GM18511 (cell line): Measurements from ENCODE around the gene CCDC88C.
"Not testable (repeated sequence)": the region's sequence is repeated elsewhere in the genome, so short reads cannot be mapped to it uniquely, and the experiment has no call there.

Source experiments
- ATAC-seq: cut with Tn5 transposase; IDR thresholded peaks from one replicate; pipeline ENCODE4 v1.9.1; 2021; ENCODE audit warnings: mild to moderate bottlenecking, moderate library complexity; ENCODE audit not compliant: unreplicated experiment

Gene CCDC88C

DNA sequence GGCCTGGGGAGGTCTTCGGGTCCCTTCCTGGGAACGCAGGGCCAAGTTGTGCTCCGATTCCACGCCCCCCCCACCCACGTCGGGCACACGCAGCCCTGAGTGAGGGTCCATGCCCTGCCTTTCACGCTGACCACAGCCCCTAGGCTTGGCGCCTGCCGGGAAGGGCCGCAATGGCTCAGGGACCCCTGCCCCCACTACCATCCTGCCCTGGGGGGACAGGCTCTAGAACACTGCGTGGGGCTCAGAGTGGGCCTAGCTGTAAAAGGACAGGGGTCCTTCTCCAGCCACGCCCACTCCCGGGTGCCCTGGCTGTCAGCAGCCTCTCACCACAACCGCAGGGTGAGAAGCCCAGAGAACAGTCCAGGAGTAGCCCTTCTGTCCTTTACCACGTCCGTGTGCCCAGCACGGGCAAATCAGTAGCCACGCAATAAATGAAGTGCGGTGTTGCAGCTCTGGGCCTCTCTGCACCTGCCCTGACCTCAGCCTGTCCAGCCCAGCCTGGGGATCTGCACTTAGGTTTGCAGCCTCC, 163.8 kb downstream of the CCDC88C start:
- ATAC-seq, result no peak

DNA sequence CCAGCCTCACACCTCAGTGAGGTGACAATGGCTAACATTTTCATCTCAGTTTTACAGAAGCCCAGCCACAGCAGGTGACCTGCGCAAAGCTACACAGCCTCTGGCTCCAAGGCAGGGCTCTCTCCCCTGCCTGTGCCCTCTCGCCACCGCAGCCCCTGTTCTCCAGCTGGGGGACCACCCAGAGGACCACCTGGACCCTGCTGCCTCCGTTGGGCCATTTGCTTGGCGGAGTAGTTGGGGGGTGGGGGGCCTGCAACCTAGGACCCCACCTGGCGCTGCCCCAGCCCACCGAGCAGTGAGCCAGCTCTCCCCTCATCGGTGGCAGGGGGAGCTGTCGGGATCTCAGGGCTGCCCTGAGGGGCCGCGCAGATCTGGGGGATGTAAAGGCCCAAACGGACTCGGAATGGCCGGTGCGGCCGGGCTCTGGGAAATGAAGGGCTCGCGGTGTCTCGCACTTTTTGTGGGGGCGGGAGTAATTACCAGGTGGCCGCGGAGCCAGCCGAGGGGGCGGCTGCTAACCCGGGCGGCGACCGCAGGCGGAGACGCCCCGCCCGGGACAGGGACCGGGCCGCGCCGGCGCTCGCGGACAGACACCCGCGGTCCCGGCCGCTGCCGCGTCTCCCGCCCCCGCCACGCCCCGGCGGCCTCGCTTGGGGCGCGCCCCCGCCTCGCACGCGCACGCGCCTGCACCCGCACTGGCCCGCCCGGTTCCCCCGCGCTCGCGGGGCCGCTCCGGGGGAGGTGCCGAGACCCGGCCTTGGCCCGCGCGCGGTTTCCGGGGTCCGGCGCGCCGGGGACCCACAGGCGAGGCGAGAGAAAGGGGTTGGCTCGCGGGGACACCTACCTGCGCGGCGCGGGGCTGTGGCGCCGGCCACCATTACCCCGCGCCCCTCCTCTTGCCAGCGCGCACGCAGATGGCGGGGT, 164.5 kb downstream of the CCDC88C start:
- no peak for ATAC-seq

DNA sequence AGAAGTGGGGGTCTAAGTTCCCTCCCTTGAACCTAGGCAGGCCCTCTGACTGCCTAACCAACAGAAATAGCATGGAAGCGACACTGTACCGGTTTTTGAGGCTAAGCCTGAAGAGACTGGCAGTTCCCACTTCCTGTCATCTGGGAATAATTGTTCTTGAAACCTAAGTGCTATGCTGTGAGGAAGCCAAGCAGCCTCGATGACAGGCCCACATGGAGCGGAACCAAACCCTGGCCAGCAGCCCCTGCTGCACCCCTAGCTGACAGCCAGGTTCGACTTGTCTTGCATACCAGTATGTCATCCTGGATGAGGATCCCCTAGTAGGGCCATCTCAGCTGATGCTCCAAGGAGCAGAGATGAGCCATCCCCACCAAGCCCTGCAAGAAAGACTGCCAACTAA, 166.7 kb downstream of the CCDC88C start:
- ATAC-seq, result no peak

- peak; percentile 93 for ATAC-seq
Measured at GRCh38 chr14:91249841-91250616, 167.6 kb downstream of the CCDC88C start.

DNA sequence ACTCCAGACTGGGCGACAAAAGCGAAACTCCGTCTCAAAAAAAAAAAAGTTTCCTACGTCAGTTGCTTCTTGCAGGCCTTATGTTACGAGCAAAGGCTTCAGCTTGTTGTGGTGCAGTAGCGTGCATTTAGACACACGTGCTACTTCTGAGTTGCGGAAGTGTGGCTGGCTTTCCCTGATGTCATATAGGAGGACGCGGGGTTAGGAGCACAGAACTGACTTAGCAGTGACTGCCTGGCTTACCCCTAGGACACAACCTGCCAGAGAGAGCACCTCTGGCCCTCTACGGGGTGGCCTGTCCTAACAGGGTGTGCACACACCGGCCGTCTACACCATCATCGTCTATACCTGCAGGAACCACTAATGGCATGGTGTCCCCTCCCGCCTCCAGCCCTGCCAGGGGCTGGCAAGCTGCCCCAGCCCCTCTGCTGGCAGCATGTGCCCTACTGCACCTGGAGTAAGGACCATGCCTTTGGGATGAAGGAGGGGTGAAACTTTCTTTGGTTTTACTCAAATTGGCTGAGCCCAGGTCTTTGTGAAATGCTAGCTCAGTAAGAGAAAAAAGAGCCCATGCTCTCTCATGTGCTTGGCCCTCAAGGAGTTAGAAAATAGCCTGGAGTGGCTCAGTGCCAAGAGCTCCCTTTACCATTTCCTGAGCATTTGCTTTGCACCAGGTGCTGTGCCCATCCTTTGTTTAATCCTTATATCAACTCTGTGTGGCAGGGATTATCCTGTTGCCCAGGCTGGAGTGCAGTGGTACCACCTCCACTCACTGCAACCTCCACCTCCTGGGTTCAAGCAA, 171.4 kb downstream of the CCDC88C start:
- no peak for ATAC-seq

DNA sequence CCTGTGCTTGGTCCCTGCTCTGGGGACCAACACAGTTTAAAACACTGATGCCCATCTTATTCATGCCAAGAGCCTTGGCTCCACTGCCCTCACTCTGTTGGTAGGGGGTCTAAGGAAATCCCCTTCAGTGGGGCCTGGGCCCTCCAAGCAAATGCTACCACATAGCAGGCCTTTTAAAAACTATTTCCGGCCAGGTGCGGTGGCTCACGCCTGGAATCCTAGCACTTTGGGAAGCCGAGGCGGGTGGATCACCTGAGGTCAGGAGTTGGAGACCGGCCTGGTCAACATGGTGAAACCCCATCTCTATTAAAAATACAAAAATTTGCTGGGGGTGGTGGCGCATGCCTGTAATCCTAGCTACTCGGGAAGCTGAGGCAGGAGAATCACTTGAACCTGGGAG, 172.0 kb downstream of the CCDC88C start:
- ATAC-seq, result not testable (repeated sequence)

DNA sequence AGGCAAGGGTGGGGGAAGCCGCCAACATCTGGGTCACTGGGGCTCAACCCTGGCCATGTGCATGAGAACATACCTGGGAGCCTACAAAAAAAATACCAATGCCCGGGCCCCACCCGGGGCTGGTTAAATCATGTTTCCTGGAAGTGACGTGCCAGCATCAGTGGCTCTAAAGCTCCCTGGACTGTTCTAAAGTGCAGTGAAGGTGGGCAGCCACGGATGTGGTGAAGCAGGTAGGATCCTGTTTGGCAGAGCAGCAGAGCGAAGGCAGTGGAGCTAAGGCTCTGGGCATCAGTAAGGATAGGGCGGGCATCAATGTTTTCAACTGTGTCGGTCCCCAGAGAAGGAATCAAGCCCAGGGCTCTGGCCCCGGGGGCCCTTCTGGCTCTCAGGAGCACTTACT, 172.6 kb downstream of the CCDC88C start:
- ATAC-seq, result no peak

DNA sequence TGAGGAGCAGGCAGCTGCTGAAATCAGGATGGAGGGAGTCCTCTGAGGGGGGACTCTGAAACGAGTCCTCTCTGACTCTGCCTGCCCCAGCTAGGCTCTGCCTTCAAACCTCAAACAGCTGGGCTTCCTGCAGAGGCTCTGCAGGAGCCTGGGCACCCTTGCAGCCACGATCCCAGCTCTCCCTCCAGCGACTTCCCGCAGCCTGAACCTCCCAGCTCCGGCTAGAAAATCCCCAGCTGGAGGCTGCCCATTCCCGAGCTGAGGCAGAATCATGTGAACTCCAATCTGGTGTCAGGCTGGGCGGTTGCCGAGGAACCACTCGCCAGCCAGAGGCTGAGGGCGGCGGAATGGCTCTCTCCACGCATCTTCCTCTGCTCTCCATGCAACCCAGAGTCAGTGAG, 173.1 kb downstream of the CCDC88C start, which contains the start of gene GPR68:
Gene GPR68 (minus strand): TSS at position 204 of the 401 bp plus-strand sequence. CDS start 9,654 bp downstream, outside the sequence.
- no peak for ATAC-seq

DNA sequence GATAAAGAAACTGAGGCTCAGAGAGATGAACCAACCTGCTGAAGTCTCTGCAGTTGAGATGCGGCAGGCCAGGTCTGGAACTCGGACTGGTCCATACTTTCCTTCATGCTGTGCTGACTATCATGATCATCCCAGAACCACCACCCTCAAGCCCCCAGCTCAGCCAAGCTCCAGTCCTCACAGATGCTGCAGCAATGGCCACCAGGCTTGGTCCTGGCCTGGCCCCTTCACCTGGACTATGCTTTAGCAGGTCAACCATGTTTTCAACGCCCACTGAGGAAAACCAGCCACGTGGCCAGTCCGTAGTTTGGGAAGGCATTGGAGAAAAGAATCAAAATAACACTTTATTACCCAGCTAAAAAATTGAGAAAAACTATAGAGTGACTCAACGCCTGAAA, 174.5 kb downstream of the CCDC88C start:
- no peak for ATAC-seq

- no peak for ATAC-seq
Measured at GRCh38 chr14:91242635-91243034, 175.0 kb downstream of the CCDC88C start.

DNA sequence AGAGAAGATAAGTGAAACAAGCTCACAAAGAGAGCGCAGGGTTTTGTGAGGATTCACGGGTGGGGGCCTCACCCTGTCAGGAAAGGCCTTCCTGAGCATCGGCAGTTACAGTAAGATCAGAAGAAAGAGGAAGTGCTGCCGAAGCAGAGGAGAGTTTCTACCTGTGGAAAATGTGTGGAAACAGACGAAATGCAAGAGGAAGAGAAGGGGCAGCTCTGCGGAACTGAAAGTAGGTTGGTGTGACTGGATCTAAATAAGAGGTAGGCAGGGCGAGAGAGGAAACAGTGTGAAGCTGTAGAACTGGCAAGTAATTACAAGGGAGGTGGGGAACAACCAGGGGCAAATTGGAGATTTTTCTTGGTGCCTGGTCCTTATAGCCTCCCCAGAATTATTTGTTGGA, 175.8 kb downstream of the CCDC88C start:
- peak; percentile 74 for ATAC-seq

- ATAC-seq, result no peak
Measured at GRCh38 chr14:91238661-91239060, 179.0 kb downstream of the CCDC88C start.

- ATAC-seq, result no peak
Measured at GRCh38 chr14:91238085-91238484, 179.5 kb downstream of the CCDC88C start.

- ATAC-seq, result no peak
Measured at GRCh38 chr14:91237219-91237618, 180.4 kb downstream of the CCDC88C start.

DNA sequence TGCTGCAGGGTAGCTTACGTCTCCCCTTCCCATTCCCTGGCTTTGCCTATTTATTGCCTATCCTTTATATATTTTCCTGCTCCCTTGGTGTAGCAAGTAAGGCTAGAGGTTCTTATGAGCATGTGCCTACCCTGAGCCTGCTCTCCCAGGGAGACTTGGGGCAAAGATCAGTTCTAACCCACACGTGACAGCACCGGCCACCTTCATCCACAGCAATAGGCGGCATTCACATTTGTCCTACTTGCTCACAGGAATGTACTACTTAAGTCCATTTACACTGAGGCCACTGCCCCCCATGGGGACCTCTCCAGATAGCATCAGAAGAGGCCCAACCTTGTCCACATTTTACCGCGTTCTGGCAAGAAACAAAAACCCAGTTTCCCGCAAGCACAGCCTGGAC, 181.8 kb downstream of the CCDC88C start:
- ATAC-seq, result no peak

DNA sequence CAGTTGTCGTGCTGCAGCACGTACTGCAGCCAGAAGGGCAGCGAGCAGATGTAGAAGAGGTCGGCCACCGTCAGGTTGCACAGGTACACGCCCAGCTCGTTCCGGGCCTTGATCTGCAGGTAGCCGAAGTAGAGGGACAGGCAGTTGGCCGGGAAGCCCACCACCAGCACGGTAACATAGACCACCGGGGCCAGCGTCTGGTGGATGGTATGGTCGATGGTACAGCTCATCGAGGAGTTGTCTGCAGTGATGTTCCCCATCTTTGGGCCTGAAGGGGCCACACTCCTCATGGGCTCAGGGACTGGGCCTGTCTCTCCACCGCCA, 182.9 kb downstream of the CCDC88C start:
- ATAC-seq, result no peak

- no peak for ATAC-seq
Measured at GRCh38 chr14:91233936-91234790, 183.5 kb downstream of the CCDC88C start.

DNA sequence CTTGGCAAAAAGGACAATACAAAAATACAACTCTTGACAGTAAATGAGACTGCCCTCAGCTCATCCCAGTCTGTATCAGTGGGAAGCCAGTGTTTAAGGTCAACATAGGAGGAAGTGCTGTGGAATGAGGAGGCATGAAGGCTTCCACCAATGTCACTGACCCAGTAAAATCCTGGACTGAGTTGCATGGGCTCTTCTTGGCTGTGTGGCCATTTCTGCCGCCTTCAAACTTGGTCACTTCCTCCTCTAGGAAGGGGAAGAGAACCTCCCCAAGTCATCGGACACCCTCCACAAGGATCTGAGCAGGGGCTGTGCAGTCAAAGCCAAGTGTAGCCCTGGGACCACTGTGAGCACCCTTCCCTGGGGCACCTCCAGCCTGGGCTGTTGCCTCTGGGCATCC, 185.0 kb downstream of the CCDC88C start:
- no peak for ATAC-seq

GRCh38 chr14:91232052-91232451, 185.6 kb downstream of the CCDC88C start:
- no peak for ATAC-seq

GRCh38 chr14:91231446-91231845, 186.2 kb downstream of the CCDC88C start:
- ATAC-seq, result no peak
